Stimulated activated CD8-positive, alpha-beta memory T cell treated with anti-CD3 and anti-CD28 coated beads, Interleukin-7, amount 100 ng/mL, for 48 hours (primary cell): ENCODE measurements around the gene SHFL.

Source experiments
- DNase-seq, 2 donors: peaks; one replicate each; pipeline ENCODE4 v3.0.0-alpha.2; 2020; ENCODE audit warnings: low read depth in 1 of 2; ENCODE audit errors: extremely low read depth in 1 of 2

The SHFL gene

DNA sequence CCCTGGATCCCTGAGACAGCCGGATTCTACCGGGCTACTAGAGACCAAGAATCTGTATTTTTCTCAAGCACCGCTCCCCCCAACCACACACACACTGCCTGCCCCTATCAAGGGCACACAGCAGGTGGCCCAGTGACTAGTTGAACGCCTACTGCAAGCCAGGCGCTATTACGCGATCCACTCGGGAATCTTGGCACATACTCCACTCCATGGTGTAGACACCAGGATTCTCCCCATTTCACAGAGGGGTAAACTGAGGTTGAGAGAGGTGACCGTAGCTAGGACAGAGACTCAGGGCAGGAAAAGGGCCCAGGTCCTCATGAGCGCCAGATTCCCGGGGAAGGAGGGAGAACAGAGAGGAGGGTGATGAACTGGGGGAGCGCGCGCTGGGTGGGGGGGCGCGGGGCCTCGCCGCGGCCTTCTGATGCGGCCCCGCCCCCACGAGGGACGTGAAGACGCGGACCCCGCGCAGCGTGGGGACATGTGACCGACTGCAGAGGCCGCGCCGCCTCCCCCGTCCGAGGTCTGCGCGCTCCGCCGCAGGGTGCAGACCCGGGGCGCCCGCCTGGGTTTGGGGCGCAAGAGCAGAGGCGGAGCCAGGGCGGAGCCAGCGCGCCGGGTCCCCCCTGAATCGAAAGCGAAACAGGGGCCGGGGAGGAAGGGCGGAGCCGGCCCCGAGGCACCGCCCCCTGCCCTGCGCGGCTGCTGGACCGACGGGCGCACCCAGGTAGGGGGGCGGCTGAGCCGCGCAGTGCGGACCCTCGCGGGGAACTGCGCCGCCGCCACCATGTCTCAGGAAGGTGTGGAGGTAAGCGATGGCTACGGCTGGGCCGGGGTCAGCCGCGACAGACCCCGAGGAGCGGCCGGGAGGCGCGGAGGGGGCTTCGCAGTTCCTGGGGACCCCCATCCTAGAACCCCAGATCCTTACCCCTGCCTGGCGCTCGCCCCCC lies at the start of gene SHFL:
Gene SHFL, plus strand, starts transcription at position 677 of the 950 bp plus-strand sequence. Its CDS starts 111 bp downstream, at position 788.
- peak; percentile 59 to 65 for DNase-seq

DNA sequence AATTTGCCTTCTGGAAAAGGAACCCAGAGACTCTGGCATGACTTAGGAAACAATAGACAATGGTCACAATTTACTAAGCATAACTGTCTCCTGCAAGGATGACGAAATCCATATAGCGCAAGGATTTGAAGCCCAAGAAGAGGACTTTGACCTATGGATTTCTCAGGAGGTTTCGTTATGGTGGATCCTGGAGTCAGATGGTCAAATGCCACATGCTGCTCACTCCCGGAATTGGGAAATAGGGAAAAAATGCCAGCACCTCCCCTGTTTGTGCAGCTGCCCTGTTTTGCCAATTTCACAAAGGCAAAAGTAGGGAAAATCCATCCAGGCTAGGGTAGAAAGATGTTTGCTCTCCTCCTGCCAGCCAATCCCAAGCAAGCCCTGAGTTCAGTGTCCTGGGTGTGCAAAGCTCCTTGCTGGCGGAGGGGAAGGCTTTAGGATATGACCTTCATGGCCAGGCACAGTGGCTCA lies 49.5 kb upstream of the SHFL start:
- DNase-seq: no peak

DNA sequence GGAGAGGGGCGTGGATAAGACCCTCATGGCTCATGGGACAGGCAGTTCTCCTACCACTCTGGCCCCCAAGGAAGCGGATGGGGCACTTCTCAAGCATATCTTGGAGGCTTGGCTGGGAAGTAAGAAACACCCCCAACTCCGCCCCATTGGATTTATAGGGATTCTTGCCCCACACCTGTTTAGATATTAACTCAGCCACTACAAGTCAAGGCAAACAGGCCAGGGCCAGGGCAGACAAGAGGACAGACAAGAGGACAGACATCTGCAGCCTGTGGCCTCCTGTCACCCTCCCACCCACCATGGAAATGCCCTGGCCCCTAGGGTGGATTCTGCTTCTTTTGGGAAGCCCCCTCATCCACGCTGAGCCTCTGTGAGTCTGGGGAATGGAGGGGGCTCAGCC lies 48.8 kb upstream of the SHFL start:
- no peak for DNase-seq

DNA sequence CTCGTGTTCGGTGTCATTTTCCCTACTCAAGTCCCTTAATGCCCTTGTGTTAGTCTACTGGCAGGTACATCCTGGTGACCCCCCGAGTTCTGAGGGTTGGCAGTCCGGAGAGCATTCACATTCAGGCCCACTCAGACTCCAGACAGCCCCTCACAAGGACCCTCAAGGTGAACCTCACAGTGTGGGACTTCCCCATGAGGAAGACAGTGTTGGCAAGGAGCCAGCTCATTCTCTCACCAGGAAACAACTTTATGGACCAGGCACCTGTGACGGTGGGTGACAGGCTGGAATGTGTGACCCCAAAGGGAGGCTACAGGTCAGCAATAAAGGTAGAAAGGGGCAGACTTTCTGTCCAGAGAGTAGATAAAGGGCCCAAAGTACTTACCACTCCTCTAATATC lies 48.3 kb upstream of the SHFL start:
- no peak for DNase-seq

DNA sequence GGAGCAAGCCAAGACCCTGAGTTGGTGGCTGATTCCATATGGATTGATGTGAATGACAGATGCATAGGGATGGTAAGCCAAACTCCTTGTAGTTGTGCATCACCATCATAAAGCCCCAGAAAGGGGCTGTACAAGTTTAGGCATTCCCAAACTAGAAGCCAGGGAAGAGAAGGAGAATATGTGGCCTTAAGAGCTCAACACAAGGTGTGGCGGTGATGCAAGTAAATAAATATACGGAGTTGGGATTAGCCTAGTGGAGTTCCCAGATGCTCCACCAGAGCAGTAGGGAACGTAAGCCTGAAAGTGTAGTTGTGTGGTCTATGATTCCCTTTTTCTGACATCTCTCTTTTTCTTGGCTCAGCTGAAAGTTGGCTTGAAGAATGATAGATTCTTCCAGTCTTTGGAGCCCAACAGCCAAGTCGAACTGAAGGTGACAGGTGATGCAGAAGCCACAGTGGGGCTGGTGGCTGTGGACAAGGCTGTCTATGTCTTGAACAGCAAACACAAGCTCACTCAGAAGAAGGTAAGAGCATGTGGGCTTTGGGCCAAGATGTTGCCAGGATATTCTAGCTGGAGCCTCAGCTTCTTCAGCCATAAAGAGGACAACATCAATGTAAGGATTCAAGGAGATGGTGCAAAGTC lies 42.7 kb upstream of the SHFL start:
- no peak for DNase-seq

DNA sequence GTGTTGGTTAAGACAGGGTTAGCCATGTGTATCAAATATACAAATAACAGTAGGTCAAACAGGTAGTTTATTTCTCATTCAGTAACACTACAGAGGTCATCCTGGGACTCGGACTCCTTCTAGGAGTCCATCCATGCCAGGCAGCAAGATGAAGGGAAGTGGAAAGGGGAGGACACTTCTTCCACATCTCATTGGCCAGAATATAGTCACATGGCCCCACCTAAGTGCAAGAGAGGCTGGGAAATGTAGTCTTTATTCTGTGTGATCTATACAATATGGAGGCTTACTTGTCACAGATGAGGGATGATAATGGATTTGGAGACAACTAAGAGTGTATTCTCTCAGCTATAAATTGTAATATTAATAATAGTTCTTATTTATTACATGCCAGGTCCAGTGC lies 41.7 kb upstream of the SHFL start:
- DNase-seq: no peak

DNA sequence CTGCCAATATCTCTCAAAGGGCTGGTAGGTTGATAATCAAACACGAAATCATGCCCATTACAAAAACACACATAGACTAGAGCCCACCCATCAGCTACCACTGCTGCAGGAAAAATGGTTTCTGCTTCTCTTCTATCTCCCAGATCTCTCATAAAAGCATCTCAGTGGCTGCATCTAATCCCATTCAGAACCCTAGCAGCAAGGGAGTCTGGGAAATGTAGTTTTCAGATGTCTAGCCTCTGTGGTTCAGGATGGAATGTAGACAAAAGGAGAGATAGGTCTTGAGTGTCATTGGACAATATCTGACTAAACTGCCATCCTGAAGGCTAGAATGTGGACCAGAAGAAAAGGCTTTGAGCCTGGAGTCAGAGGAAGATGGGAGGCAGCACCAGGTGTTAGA lies 40.7 kb upstream of the SHFL start:
- no peak for DNase-seq

DNA sequence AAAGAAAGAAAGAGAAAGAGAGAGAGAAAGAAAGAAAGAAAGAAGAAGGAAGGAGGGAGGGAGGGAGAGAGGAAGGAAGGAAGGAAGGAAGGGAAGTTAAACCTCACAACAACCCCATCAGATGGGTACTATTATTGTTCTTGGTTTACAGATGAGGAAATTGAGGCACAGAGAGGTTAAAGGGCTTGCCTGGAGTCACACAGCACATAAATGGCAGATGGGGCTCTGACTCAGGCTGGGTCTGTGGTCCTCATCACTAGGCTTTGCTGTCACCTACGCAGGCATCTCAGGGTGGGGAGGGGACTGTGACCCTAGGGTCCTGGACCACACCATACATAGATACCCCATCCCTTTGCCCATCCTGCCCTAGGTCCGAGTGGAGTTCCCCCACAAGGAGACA lies 36.5 kb upstream of the SHFL start:
- DNase-seq: no peak

DNA sequence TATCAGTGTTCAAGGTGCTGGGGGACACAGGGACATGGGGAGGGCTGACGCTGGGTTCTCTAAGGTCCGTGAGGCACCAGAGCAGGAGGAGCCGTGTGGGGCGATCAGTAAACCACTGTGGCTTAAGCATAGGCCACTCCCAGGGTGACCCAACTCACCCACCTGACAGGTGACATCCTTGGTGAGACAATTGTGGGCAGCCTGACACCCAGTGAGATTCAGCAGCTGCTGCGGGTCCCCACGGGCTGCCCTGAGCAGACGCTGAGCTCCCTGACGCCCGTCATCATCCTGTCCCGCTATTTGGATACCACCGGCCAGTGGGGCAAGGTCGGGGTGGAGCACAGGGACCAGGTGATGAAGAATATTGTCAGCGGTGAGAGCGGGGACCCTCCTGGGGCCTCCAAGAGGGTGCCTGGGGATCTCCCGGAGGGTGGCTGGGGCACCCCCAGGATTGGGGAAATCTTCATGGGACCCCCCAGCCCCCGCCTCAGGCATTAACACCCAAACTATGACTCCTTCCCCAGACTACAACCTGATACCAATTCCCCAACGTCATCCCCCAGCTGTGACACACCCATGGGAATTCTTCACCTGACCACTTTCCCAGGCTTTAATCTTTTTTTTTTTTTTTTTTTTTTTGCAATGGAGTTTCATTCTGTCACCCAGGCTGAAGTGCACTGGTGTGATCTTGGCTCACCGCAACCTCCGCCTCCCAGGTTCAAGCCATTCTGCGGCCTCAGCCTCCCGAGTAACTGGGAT lies 33.3 kb upstream of the SHFL start:
- DNase-seq: no peak

DNA sequence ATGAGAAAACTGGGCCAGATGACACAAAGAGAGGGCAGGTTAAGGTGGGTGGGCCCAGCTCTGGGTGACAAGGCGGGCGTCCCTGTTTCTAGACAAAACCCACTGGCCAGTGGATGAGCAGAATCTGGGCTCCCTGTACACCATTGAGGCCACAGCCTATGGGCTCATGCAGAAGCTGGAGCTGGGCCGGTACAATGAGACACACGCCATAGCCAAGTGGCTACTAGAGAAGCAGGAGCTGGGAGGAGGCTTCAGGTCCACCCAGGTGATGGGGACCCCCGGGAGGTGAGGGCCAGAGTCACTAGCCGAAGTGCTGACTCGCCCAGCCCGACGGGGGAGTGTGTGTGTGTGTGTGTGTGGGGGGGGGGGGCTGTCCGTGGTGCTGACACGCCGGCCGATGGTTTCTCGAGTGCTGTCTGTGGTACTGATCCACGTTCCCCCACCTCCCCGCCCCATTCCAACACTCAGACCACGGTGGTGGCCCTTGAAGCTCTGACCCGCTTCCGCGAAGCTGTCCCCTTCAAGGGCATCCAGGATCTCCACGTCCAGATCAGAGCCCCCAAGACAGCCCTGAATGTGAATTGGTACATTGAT lies 24.3 kb upstream of the SHFL start:
- no peak for DNase-seq

DNA sequence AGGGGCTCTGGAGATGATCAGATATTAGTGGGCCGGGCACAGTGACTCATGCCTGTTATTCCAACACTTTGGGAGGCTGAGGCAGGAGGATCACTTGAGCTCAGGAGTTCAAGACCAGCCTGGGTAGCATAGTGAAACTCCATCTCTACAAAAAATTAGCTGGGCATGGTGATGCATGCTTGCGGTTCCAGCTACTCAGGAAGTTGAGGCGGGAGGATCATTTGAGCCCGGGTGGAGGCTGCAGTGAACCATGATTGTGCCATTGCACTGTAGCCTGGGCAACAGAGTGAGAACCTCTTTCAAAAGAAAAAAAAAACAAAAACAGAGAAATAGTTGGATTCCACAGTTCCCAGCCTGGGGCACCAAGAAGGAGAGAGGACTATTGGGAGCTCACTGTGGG lies 17.9 kb upstream of the SHFL start:
- DNase-seq: no peak

DNA sequence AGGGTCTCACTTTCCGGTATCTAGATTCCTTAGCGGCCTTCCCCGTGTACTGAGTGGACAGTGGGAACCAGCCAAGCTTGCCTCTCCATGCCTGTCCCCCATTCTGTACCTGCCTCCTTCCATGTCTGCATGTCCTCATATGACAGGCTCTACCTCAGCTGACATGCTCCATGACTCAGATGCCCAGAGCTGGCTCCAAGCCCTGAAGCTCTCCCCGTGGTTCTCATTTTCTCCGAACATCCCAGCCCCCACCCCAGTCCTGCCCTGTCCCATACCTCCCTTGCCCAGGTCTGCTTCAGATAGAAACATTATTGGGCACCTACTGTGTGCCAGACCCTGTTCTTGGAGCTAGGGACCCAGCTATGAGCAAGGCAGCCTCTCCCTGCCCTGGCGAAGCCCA lies 17.1 kb upstream of the SHFL start:
- DNase-seq: no peak

DNA sequence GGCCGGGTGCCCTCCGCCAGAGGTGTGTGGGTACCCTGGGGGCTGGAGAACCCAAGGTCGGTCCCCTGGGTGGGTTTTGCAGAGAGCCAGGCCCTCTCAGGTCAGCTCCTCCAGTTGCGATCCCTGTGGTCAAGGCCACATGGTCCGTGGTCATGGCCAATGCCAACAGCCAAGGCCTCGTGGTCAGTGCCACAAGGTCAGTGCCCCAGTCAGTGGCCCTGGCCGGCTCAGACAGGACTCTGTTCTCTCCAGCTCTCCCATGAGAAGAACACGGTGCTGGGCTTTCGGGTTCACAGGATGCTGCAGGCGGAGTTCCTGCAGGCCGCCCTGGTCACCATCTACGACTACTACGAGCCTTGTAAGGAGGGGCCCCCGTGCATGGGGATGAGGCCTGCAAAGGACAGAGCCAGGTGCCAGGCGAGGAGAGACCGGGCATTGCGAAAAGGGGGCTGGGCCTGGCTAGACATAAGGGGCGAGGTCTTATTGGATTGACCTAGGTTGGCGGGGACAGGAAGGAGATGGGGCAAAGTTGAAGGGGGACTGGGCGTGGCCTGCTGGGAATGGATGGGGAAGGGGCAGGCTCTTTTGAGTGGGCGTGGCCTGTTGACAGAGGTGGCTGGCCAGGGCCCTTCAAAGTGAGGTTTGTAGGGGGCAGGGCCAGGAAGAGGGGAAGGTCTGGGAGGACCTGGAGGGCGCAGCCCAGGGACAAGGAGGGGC lies 15.2 kb upstream of the SHFL start:
- no peak for DNase-seq

DNA sequence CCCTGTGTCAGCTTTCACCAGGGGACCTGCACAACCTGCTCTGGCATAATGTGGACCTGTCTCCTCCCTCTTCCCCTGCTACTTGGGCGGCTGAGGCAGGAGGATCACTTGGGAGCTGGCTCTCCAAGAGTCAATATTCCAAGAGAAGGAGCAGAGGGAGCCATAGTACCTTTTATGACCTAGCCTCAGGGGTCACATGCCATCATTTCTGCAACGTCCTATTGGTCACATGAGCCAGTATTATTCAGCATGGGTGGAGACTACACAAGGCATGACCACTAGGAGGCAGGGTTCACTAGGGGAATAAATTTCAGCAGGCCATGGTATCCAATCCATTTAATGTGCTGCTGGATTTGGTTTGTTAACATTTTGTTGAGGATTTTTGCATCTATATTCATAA lies 12.0 kb upstream of the SHFL start:
- peak in 1 of 2 donors; percentile 25 for DNase-seq

DNA sequence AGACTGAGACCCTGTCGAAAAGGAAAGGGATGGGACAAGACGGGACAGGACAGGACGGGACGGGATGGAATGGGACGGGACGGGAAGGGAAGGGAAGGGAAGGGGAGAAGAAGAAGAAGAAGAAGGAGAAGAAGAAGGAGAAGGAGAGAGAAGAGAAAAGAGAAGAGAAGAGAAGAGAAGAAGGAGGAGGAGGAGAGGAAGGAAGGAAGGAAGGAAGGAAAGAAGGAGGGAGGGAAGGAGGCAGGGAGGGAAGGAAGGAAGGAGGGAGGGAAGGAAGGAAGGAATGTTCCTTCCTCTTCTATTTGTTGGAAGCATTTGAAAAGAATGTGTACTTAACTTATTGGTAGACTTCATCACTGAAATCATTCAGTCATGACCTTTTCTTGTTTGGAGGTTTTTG lies 9.6 kb upstream of the SHFL start:
- no peak for DNase-seq

DNA sequence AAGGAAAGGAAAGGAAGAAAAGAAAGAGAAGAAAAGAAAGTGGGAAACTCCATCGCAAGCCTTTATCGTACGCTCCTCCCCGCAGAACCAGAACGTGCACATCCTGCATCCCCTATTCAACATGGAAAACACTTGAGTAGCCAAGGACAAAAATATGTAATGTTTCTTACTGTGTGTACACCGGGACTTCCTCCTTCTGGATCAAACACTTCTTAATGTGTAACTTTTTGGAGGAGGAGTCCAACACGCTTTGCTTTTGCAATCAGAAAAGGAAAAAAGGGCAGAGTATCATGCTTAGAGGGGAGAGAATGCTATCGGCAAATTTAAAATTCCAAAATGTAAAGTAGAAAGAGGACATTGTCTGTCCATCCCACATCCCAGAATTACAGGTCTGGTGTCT lies 7.8 kb upstream of the SHFL start:
- DNase-seq: no peak

DNA sequence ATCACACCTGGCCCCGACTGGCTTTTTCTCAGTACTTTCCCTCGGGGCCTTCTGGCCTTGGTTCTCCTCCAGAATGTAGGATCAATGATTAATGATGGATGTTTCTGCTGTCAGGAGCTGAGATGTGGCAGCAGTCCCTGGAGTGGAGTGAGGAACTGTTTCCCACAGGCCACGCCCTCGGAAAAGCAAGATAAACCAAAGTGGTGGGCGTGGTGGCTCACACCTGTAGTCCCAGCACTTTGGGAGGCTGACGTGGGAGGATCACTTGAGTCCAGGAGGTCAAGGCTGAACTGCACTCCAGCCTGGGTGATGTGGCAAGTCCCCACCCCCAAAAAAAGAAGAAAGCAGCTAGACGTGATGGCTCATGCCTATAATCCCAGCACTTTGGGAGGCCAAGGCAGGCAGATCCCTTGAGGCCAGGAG lies 7.1 kb upstream of the SHFL start:
- DNase-seq: no peak

DNA sequence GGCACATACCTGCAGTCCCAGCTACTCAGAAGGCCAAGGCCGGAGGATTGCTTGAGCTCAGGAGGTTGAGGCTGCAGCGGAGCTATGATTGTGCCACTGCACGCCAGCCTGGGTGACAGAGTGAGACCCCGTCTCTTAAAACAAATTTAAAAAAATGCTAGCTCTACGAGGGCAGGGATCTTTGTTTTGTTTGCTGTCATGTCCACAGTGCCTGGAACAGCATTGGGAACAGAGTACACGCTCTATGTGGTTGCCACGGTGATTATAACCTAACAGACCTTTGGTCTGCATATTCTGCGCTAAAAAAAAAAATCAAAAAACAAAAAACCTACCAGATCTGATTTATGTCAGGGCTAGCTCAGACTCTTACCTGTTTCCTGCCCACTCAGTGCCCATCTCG lies 2.2 kb upstream of the SHFL start:
- DNase-seq: no peak

DNA sequence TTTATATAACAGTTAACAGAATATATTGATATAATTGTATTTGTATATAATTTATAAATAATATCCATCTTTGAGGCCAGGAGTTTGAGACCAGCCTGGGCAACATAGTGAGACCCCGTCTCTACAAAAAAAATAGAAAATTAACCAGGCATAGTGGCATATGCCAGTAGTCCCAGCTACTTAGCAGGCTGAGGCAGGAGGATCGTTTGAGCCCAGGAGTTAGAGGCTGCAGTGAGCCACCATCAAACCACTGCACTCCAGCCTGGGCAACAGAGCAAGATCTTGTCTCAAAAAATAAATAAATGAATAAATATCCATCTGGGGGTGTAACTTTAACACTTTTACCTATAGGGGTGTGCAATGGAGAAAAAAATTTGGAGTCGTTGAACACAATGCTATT lies 1.3 kb upstream of the SHFL start:
- no peak for DNase-seq

DNA sequence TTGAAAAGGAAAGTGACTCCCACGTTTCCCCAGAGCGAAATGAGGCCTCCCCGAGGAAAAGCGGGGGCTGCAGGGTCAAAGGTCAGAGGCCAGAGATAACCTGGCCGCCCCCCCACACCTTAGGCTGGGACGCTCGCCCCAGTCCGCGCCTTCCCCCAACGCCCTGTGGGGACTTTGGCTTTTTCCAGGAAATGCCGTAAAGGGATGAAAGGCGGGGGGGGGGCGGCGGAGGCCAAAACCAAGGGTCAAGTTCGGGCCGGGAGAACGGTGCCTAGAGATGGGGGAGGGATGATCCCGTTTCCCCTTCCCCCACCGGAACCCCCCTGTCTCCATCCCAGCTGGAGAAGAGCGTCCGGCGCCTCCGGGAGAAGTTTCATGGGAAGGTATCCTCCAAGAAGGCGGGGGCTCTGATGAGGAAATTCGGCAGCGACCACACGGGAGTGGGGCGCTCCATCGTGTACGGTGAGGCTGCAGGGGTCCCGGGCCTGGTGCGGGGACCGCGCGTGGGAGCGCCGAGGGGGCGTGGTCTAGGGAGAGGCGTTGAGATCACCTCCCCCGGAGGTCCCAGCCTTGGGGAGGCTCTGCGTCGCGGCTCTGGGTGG lies 575 bp downstream of the SHFL start:
- no peak for DNase-seq
